GM12878 (cell line): ENCODE results near the gene RPS6KC1.

ENCODE experiments used
- CHD2 ChIP-seq: IDR thresholded peaks from 2 replicates; pipeline ENCODE4 v1.6.1; 2011; ENCODE audit warnings: low read depth, low read length, improper control_type of control experiment, borderline replicate concordance
- EP300 ChIP-seq, 2 experiments: fragments of 150-350 bp in 1 of 2; IDR thresholded peaks; 2 replicates each; pipeline ENCODE4 v1.6.1; 2011 to 2012; ENCODE audit warnings: low read depth in 2 of 2, low read length in 2 of 2, borderline replicate concordance in 1 of 2, improper control_type of control experiment in 1 of 2, inconsistent platforms in 1 of 2; ENCODE audit not compliant: control insufficient read depth in 1 of 2
- EZH2 ChIP-seq: IDR thresholded peaks from 2 replicates; pipeline ENCODE4 v1.6.1; 2012; ENCODE audit warnings: low read depth, mild to moderate bottlenecking, control low read depth, inconsistent platforms, low read length, borderline replicate concordance; ENCODE audit not compliant: control insufficient read depth
- FOXK2 ChIP-seq: fragments of 450-650 bp; IDR thresholded peaks from 2 replicates; pipeline ENCODE4 v1.6.1; 2017; ENCODE audit warnings: mild to moderate bottlenecking, moderate library complexity
- POLR2A ChIP-seq: IDR thresholded peaks from 2 replicates; pipeline ENCODE4 v1.6.1; 2011; ENCODE audit warnings: low read depth, mild to moderate bottlenecking, low read length
- RAD51 ChIP-seq: fragments of 450-650 bp; IDR thresholded peaks from 2 replicates; pipeline ENCODE4 v1.6.1; 2016; ENCODE audit warnings: moderate library complexity, mild to moderate bottlenecking, inconsistent platforms
- RFX5 ChIP-seq: IDR thresholded peaks from 2 replicates; pipeline ENCODE4 v1.6.1; 2011; ENCODE audit warnings: low read depth, low read length, improper control_type of control experiment
- SPI1 ChIP-seq: IDR thresholded peaks from 2 replicates; pipeline ENCODE4 v1.6.1; 2011; ENCODE audit warnings: low read depth, mild to moderate bottlenecking, low read length, moderate library complexity, borderline replicate concordance; ENCODE audit not compliant: insufficient read depth
- ZNF207 ChIP-seq: fragments of 450-650 bp; IDR thresholded peaks from 2 replicates; pipeline ENCODE4 v1.6.1; 2014; ENCODE audit warnings: antibody characterized with exemption, mild to moderate bottlenecking, borderline replicate concordance
- ZNF217 ChIP-seq: fragments of 450-650 bp; IDR thresholded peaks from 2 replicates; pipeline ENCODE4 v1.6.1; 2017; ENCODE audit warnings: antibody characterized with exemption, mild to moderate bottlenecking

- TF ChIP-seq EP300 (IDR thresholded peaks at IDR 0.05; ENCODE audit: borderline replicate concordance in 1 of 2, control insufficient read depth in 1 of 2, low read depth in 2 of 2, low read length in 2 of 2) (no peak), ZNF217 (no peak), SPI1 (no peak), EZH2 (no peak), RAD51 (no peak), ZNF207 (no peak), CHD2 (no peak), RFX5 (no peak), POLR2A (no peak), FOXK2 (no peak)
Observed at GRCh38 chr1:213120386-213120785, 69.3 kb downstream of the RPS6KC1 start.
